ENCODE measurements around the gene NFYC.

GRCh38 chr1:40743860-40744259, 52.4 kb downstream of the NFYC start:
- TF ChIP-seq, protein P1, sequence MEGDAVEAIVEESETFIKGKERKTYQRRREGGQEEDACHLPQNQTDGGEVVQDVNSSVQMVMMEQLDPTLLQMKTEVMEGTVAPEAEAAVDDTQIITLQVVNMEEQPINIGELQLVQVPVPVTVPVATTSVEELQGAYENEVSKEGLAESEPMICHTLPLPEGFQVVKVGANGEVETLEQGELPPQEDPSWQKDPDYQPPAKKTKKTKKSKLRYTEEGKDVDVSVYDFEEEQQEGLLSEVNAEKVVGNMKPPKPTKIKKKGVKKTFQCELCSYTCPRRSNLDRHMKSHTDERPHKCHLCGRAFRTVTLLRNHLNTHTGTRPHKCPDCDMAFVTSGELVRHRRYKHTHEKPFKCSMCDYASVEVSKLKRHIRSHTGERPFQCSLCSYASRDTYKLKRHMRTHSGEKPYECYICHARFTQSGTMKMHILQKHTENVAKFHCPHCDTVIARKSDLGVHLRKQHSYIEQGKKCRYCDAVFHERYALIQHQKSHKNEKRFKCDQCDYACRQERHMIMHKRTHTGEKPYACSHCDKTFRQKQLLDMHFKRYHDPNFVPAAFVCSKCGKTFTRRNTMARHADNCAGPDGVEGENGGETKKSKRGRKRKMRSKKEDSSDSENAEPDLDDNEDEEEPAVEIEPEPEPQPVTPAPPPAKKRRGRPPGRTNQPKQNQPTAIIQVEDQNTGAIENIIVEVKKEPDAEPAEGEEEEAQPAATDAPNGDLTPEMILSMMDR (IDR thresholded peaks at IDR 0.05) = no peak
- TF ChIP-seq POLR2A (IDR thresholded peaks at IDR 0.05) = no peak
- no peak for TF ChIP-seq EP300 (IDR thresholded peaks at IDR 0.05)
